Measurements from ENCODE around the gene HENMT1.
A peak's percentile ranks its signal among the peaks of the same experiment; 100 is the strongest.
"Not testable (repeated sequence)": the region's sequence is repeated elsewhere in the genome, so short reads cannot be mapped to it uniquely, and the experiment has no call there.

HENMT1 gene

GRCh38 chr1:108670131-108670773 lies 9.4 kb upstream of the HENMT1 start:
- no peak for DNase-seq

- DNase-seq, result no peak
These were observed 8.8 kb upstream of the HENMT1 start for GRCh38 chr1:108669679-108670078.

- no peak for DNase-seq
These were observed 7.9 kb upstream of the HENMT1 start for GRCh38 chr1:108668777-108669176.

- not testable (repeated sequence) for DNase-seq
These were observed 6.5 kb upstream of the HENMT1 start for GRCh38 chr1:108667422-108667821.

- no peak for DNase-seq
These were observed 4.9 kb upstream of the HENMT1 start for GRCh38 chr1:108665771-108666170.

- peak; percentile 5 for DNase-seq
These were observed 4.2 kb upstream of the HENMT1 start for GRCh38 chr1:108665067-108665466.

- no peak for DNase-seq
These were observed 3.6 kb upstream of the HENMT1 start for GRCh38 chr1:108664481-108664880.

- DNase-seq, result peak; percentile 36
These were observed 2.2 kb upstream of the HENMT1 start for GRCh38 chr1:108663074-108663473.

GRCh38 chr1:108657356-108658080 lies 3.4 kb downstream of the HENMT1 start:
- no peak for DNase-seq

GRCh38 chr1:108653431-108654105 lies 7.3 kb downstream of the HENMT1 start:
- DNase-seq, result no peak

GRCh38 chr1:108646648-108647269 lies 14.1 kb downstream of the HENMT1 start:
- DNase-seq, result peak; percentile 98

GRCh38 chr1:108646265-108646647 lies 14.6 kb downstream of the HENMT1 start:
- peak; percentile 96 for DNase-seq

GRCh38 chr1:108645564-108646184 lies 15.2 kb downstream of the HENMT1 start:
- no peak for DNase-seq

GRCh38 chr1:108644984-108645383 lies 15.9 kb downstream of the HENMT1 start:
- peak; percentile 60 for DNase-seq

- peak; percentile 78 for DNase-seq
These were observed 17.2 kb downstream of the HENMT1 start for GRCh38 chr1:108643492-108644335.

GRCh38 chr1:108640863-108641262 lies 20.0 kb downstream of the HENMT1 start:
- not testable (repeated sequence) for DNase-seq

GRCh38 chr1:108639899-108640560 lies 20.9 kb downstream of the HENMT1 start:
- DNase-seq, result no peak

GRCh38 chr1:108636876-108637275 lies 24.0 kb downstream of the HENMT1 start:
- no peak for DNase-seq

GRCh38 chr1:108634521-108634920 lies 26.4 kb downstream of the HENMT1 start:
- DNase-seq, result no peak

- DNase-seq, result no peak
These were observed 32.2 kb downstream of the HENMT1 start for GRCh38 chr1:108628665-108629064.

GRCh38 chr1:108627951-108628350 lies 32.9 kb downstream of the HENMT1 start:
- DNase-seq, result no peak

GRCh38 chr1:108627256-108627655 lies 33.6 kb downstream of the HENMT1 start:
- DNase-seq, result no peak

Data from NCI-H82 (cell line).